HEK293 (cell line): ENCODE results near the gene FAM221B.

Experiments
- CTCF ChIA-PET: fragments of 350-600 bp; formaldehyde crosslinking; extraction: SDS; loops from one replicate; lab custom pipeline; 2021; ENCODE audit warnings: antibody characterized with exemption; lab: Yijun Ruan, JAX
- POLR2A ChIA-PET: fragments of 300-600 bp; formaldehyde crosslinking; extraction: SDS; loops from one replicate; lab custom pipeline; 2020; ENCODE audit warnings: antibody characterized with exemption, inconsistent platforms; lab: Yijun Ruan, JAX
- H3K27ac ChIP-seq: fragments of 200-500 bp; sonication (Bioruptor generic); 2 replicates; pipeline ENCODE4 v1.5.1; 2014; ENCODE audit warnings: low read depth, low read length, control low read depth, inconsistent platforms; ENCODE audit errors: extremely low read depth
- H3K36me3 ChIP-seq, 2 experiments: fragments of 200-500 bp in 1 of 2; sonication (Bioruptor generic) in 1 of 2; 1 replicate in 1 of 2; 2 replicates in 1 of 2; pipeline ENCODE4 v1.5.1; 2014 to 2017; ENCODE audit warnings: inconsistent platforms in 2 of 2, low read length in 2 of 2; ENCODE audit not compliant: control insufficient read depth in 2 of 2, insufficient read depth in 1 of 2
- H3K4me1 ChIP-seq: fragments of 200-500 bp; sonication (Bioruptor generic); 2 replicates; pipeline ENCODE4 v1.5.1; 2014; ENCODE audit warnings: mild to moderate bottlenecking, low read length, inconsistent platforms; ENCODE audit not compliant: control insufficient read depth, insufficient read depth
- H3K4me3 ChIP-seq: 2 replicates; pipeline ENCODE4 v1.5.1; 2011; ENCODE audit warnings: low read depth, mild to moderate bottlenecking, control low read depth, low read length, moderate library complexity
- H3K9me3 ChIP-seq: fragments of 200-500 bp; sonication (Bioruptor generic); 2 replicates; pipeline ENCODE4 v1.5.1; 2014; ENCODE audit warnings: low read depth, low read length, inconsistent platforms; ENCODE audit not compliant: control insufficient read depth, insufficient read depth
- BCL6B ChIP-seq: fragments of 450-650 bp; formaldehyde crosslinking; IDR thresholded peaks from 2 replicates; pipeline ENCODE4 v1.5.1; 2017; ENCODE audit warnings: missing biosample characterization, missing genetic modification characterization
- KLF10 ChIP-seq: fragments of 450-650 bp; IDR thresholded peaks from 2 replicates; pipeline ENCODE4 v1.5.1; 2018; ENCODE audit warnings: missing biosample characterization, mild to moderate bottlenecking, missing genetic modification characterization
- PRDM6 ChIP-seq: fragments of 450-650 bp; formaldehyde crosslinking; IDR thresholded peaks from 2 replicates; pipeline ENCODE4 v1.5.1; 2017; ENCODE audit warnings: missing biosample characterization, missing genetic modification characterization
- RBAK ChIP-seq: fragments of 450-650 bp; formaldehyde crosslinking; IDR thresholded peaks from 2 replicates; pipeline ENCODE4 v1.5.1; 2016; ENCODE audit warnings: missing biosample characterization, missing genetic modification characterization
- REPIN1 ChIP-seq: fragments of 450-650 bp; formaldehyde crosslinking; IDR thresholded peaks from 2 replicates; pipeline ENCODE4 v1.5.1; 2017; ENCODE audit warnings: missing biosample characterization, missing genetic modification characterization, low read depth
- SP3 ChIP-seq: fragments of 450-650 bp; formaldehyde crosslinking; IDR thresholded peaks from 2 replicates; pipeline ENCODE4 v1.5.1; 2016; ENCODE audit warnings: missing biosample characterization, missing genetic modification characterization
- YY2 ChIP-seq: fragments of 450-650 bp; formaldehyde crosslinking; IDR thresholded peaks from 2 replicates; pipeline ENCODE4 v1.5.1; 2016; ENCODE audit warnings: missing biosample characterization, missing genetic modification characterization
- ZNF26 ChIP-seq: fragments of 450-650 bp; formaldehyde crosslinking; IDR thresholded peaks from 2 replicates; pipeline ENCODE4 v1.5.1; 2016; ENCODE audit warnings: missing biosample characterization, missing genetic modification characterization
- ZNF350 ChIP-seq: fragments of 450-650 bp; formaldehyde crosslinking; IDR thresholded peaks from 2 replicates; pipeline ENCODE4 v1.5.0; 2017; ENCODE audit warnings: missing biosample characterization, mild to moderate bottlenecking, missing genetic modification characterization
- ZNF426 ChIP-seq: fragments of 450-650 bp; formaldehyde crosslinking; IDR thresholded peaks from 2 replicates; pipeline ENCODE4 v1.5.1; 2017; ENCODE audit warnings: missing biosample characterization, missing genetic modification characterization, mild to moderate bottlenecking, inconsistent platforms, moderate library complexity
- ZNF449 ChIP-seq: fragments of 450-650 bp; formaldehyde crosslinking; IDR thresholded peaks from 2 replicates; pipeline ENCODE4 v1.5.1; 2017; ENCODE audit warnings: missing biosample characterization, mild to moderate bottlenecking, missing genetic modification characterization, moderate library complexity
- ZNF488 ChIP-seq: fragments of 450-650 bp; formaldehyde crosslinking; IDR thresholded peaks from 2 replicates; pipeline ENCODE4 v1.5.1; 2016; ENCODE audit warnings: missing biosample characterization, missing genetic modification characterization
- ZNF707 ChIP-seq: fragments of 450-650 bp; formaldehyde crosslinking; IDR thresholded peaks from 2 replicates; pipeline ENCODE4 v1.5.1; 2016; ENCODE audit warnings: missing biosample characterization, missing genetic modification characterization
- ZNF776 ChIP-seq: fragments of 450-650 bp; formaldehyde crosslinking; IDR thresholded peaks from 2 replicates; pipeline ENCODE4 v1.5.0; 2017; ENCODE audit warnings: missing biosample characterization, missing genetic modification characterization, borderline replicate concordance
- ZNF777 ChIP-seq: fragments of 450-650 bp; formaldehyde crosslinking; IDR thresholded peaks from 2 replicates; pipeline ENCODE4 v1.5.1; 2017; ENCODE audit warnings: missing biosample characterization, missing genetic modification characterization, borderline replicate concordance

FAM221B gene

GRCh38 chr9:35793461-35793860, 35.1 kb downstream of the FAM221B start:
- POLR2A ChIA-PET: no interaction called here
- H3K9me3 ChIP-seq: no peaks in the 10 kb centered on the region
- H3K4me1 ChIP-seq: no peaks in the 10 kb centered on the region
- H3K36me3 ChIP-seq: peaks cover 0 to 8% of the 10 kb centered on the region in 2 experiments; a peak in 1 of 3 replicates
- CTCF ChIA-PET: interaction anchor here (0.7 to 2.4 kb wide), 5 partner anchors 33 to 332 kb away, joined by 3 to 14 read pairs (median 4); no protein-coding TSS in a partner anchor
- H3K27ac ChIP-seq: no peak overlapping the region
- H3K4me3 ChIP-seq: no peak overlapping the region
- TF ChIP-seq KLF10 (tag by site-specific recombination) (no peak), REPIN1 (tag by site-specific recombination) (no peak), ZNF488 (tag by site-specific recombination) (no peak), ZNF777 (no peak), ZNF26 (tag by site-specific recombination) (no peak), ZNF449 (no peak), PRDM6 (tag by site-specific recombination) (no peak), BCL6B (tag by site-specific recombination) (no peak), RBAK (tag by site-specific recombination) (no peak), ZNF776 (no peak), ZNF707 (no peak), SP3 (no peak), ZNF350 (tag by site-specific recombination) (no peak)

- Histone ChIP-seq H3K4me3 (no peak overlapping the region), H3K4me1 (no peaks in the 10 kb centered on the region), H3K36me3 (peaks cover 0 to 8% of the 10 kb centered on the region in 2 experiments; a peak in 2 of 3 replicates), H3K27ac (no peak overlapping the region), H3K9me3 (no peaks in the 10 kb centered on the region)
- ChIA-PET POLR2A (no interaction called here), CTCF (interaction anchor here (0.7 to 2.4 kb wide), 6 partner anchors 33 to 332 kb away, joined by 3 to 14 read pairs (median 4); no protein-coding TSS in a partner anchor)
- TF ChIP-seq YY2: no peak
- no peak for TF ChIP-seq ZNF426 (tag by site-specific recombination)
Measured at GRCh38 chr9:35792826-35793225, 35.7 kb downstream of the FAM221B start.
